GM20000 (cell line): ENCODE measurements around the gene SLC1A5.
"Not testable (repeated sequence)": the region's sequence is repeated elsewhere in the genome, so short reads cannot be mapped to it uniquely, and the experiment has no call there.

Experiments
- DNase-seq: peaks from one replicate; pipeline ENCODE4 v3.0.0; 2012; ENCODE audit warnings: low spot score
- TF ChIP-seq, protein P1 (sequence below): IDR thresholded peaks from 2 replicates; pipeline ENCODE4 v1.5.1; 2012; ENCODE audit warnings: mild to moderate bottlenecking, control low read depth; ENCODE audit errors: extremely low read depth, missing control alignments

SLC1A5 gene

DNA sequence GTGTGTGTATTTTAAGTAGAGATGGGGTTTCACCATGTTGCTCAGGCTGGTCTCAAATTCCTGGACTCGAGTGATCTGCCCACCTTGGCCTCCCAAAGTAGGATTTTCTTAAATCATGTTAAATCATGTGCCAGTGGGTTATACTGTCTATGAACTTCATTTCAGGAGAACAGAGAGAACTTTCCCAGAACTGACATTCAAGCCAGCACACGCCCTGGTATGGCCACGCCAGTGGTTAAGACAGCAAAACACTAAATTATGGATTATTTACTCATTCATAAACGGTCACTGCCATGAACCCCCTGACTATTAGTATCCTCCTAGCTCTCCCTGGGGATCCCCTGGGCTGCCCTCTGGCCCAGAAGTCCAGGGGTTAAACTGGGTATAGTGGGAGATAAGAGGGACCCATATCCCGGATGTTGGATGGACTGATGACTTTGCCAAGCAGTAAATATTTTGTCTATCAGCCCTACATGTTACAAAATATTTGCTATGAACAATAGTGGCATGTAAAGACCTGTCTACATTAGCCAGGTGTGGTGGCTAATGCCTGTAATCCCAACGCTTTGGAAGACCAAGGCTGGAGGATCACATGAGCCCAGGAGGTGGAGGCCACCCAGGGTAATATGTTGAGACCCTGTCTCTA, 26.0 kb downstream of the SLC1A5 start:
- no peak for DNase-seq
- TF ChIP-seq, protein P1, sequence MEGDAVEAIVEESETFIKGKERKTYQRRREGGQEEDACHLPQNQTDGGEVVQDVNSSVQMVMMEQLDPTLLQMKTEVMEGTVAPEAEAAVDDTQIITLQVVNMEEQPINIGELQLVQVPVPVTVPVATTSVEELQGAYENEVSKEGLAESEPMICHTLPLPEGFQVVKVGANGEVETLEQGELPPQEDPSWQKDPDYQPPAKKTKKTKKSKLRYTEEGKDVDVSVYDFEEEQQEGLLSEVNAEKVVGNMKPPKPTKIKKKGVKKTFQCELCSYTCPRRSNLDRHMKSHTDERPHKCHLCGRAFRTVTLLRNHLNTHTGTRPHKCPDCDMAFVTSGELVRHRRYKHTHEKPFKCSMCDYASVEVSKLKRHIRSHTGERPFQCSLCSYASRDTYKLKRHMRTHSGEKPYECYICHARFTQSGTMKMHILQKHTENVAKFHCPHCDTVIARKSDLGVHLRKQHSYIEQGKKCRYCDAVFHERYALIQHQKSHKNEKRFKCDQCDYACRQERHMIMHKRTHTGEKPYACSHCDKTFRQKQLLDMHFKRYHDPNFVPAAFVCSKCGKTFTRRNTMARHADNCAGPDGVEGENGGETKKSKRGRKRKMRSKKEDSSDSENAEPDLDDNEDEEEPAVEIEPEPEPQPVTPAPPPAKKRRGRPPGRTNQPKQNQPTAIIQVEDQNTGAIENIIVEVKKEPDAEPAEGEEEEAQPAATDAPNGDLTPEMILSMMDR = no peak

DNA sequence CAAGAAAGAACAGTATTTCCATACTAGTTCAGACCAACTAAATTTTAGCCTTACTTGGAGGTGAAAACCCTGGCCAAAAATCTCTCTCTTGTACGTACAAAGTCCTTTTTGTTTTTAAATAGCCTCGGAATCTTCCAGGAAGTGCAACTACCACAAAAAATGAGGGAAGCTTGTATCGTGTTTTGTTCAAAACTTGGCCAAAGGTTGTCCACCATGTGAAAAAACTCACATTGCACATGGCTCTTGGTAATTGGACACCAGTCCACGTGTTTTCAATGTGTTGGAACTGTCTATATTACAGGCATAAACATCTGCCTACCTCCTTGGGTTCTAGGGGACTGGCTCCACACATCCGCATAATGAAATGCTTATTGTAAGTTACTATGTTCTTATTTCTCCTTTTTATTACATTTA, 27.0 kb downstream of the SLC1A5 start:
- DNase-seq = no peak
- TF ChIP-seq, protein P1 = no peak

DNA sequence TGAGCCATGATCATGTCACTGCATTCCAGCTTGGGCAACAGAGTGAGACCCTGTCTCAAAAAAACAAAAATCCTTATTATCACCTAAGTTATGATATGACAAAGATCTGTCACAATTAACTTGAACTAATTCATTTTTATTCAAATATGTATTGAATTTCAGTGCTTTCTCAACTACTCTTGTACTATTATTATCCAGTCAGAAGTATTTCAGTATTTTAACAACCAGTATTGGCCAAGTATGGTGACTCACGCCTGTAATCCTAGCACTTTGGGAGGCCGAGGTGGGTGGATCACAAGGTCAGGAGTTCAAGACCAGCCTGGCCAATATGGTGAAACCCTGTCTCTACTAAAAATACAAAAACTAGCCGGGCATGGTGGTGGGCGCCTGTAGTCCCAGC, 27.5 kb downstream of the SLC1A5 start:
- DNase-seq = not testable (repeated sequence)

DNA sequence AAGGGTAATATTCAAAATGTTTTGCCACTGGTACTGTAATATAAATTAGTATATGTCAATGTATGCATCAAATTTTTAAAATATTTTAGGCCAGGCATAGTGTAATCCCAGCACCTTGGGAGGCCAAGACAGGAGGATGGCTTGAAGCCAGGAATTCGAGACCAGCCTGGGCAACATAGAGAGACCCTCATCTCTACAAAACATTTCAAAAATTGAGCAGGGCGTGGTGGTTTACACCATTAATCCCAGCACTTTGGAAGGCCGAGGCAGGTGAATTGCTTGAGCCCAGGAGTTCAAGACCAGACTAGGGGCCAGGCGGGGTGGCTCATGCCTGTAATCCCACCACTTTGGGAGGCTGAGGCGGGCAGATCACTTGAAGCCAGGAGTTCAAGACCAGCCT, 28.0 kb downstream of the SLC1A5 start:
- TF ChIP-seq, protein P1 = no peak
- DNase-seq = no peak

DNA sequence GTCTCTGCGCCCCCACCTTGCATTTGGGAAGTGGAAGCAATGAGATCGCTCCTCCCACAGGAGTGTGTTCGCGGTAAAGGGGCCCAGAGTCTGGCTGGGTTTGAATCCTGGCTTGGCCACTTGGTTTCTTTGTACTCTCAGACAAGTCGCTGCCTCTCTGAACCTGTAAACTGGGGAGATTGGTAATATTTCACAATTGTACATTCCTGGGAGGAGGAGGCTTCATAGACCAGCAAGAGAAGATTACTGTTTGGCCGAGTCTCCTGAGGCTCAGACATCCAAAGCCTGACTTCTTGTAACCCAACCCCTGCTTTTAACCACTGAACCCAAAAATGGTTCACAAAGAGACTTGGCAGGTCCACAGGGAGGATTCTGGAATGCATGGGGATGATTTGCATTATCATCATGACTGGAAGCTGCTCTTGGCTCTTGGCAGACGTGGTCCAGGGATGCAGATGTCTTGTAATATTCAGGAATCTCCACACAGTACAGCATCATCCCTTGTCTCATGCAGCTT, 28.5 kb downstream of the SLC1A5 start:
- no peak for DNase-seq
- TF ChIP-seq, protein P1 = no peak

DNA sequence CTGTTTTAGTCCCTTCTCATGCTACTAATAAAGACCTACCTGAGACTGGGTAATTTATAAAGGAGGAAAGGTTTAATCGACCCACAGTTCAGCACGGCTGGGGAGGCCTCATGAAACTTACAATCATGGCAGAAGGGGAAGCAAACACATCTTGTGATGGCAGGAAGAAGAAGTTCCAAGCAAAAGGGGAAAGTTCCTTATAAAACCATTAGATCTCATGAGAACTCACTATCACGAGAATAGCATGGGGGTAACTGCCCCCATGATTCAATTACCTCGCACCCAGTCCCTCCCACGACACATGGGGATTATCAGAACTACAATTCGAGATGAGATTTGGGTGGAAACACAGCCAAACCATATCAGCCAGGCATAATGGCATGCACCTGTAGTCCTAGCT, 29.2 kb downstream of the SLC1A5 start:
- no peak for DNase-seq
- TF ChIP-seq, protein P1 = no peak

DNA sequence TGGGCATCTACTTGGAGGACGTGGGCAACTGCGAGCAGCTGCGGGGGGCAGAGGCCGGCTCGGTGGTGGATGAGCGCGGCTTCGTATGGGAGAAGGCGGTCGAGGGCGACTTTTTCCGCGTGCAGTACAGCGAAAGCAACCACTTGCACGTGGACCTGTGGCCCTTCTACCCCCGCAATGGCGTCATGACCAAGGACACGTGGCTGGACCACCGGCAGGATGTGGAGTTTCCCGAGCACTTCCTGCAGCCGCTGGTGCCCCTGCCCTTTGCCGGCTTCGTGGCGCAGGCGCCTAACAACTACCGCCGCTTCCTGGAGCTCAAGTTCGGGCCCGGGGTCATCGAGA, 31.9 kb downstream of the SLC1A5 start:
- TF ChIP-seq, protein P1 = no peak
- DNase-seq = no peak

DNA sequence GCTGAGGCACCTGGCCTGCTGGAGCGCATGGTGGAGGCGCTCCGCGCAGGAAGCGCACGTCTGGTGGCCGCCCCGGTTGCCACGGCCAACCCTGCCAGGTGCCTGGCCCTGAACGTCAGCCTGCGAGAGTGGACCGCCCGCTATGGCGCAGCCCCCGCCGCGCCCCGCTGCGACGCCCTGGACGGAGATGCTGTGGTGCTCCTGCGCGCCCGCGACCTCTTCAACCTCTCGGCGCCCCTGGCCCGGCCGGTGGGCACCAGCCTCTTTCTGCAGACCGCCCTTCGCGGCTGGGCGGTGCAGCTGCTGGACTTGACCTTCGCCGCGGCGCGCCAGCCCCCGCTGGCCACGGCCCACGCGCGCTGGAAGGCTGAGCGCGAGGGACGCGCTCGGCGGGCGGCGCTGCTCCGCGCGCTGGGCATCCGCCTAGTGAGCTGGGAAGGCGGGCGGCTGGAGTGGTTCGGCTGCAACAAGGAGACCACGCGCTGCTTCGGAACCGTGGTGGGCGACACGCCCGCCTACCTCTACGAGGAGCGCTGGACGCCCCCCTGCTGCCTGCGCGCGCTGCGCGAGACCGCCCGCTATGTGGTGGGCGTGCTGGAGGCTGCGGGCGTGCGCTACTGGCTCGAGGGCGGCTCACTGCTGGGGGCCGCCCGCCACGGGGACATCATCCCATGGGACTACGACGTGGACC, 32.4 kb downstream of the SLC1A5 start:
- TF ChIP-seq, protein P1 = no peak
- no peak for DNase-seq
